Cardiac muscle cell (in vitro differentiated cells and primary cell): ENCODE data around the gene GRM4. TPM values are rescaled to one million over a fixed set of nuclear protein-coding genes. Genes with fewer than 3 reads are reported as not detected.

Source experiments
- DNase-seq, 2 donors: peaks; one replicate each; pipeline versions ENCODE4 v3.0.0 to v3.0.0-alpha.2; 2010 to 2017; ENCODE audit warnings: low read depth in 1 of 2, low spot score in 1 of 2
- H3K27ac ChIP-seq: fragments of 200-600 bp; sonication (generic); 2 replicates; pipeline ENCODE4 v1.5.1; 2016
- H3K27me3 ChIP-seq: fragments of 200-600 bp; sonication (generic); 2 replicates; pipeline ENCODE4 v1.6.0; 2016; ENCODE audit warnings: control low read depth
- H3K36me3 ChIP-seq: fragments of 200-600 bp; sonication (generic); 2 replicates; pipeline ENCODE4 v1.5.1; 2016; ENCODE audit warnings: control low read depth
- H3K4me1 ChIP-seq: fragments of 200-600 bp; sonication (generic); 2 replicates; pipeline ENCODE4 v1.8.1; 2017; ENCODE audit warnings: low read depth, mild to moderate bottlenecking, mixed run types
- H3K4me3 ChIP-seq: fragments of 200-600 bp; sonication (generic); 2 replicates; pipeline ENCODE4 v1.5.1; 2016; ENCODE audit warnings: mild to moderate bottlenecking
- H3K9me3 ChIP-seq: fragments of 200-600 bp; sonication (generic); 2 replicates; pipeline ENCODE4 v1.5.1; 2017; ENCODE audit warnings: low read depth, mild to moderate bottlenecking, control low read depth
- CTCF ChIP-seq: IDR thresholded peaks from 2 replicates; pipeline ENCODE4 v1.5.1; 2012; ENCODE audit warnings: low read depth, mild to moderate bottlenecking, low read length
- polyA plus RNA-seq: library from polyadenylated mRNA; unstranded; fragments of >200 nt; fragmentation: Nextera tagmentation; extraction: Ambion mirVana; gene quantifications from 2 replicates; pipeline ENCODE4 v1.2.1, GENCODE V29; 2016
- total RNA-seq: library from RNA; depleted of rRNA; stranded (reverse); fragments of >200 nt; gene quantifications from 2 replicates; pipeline ENCODE4 v1.2.3, GENCODE V29; 2016

Gene GRM4
- total and polyA plus RNA-seq, 2 experiments from 2014 or later = 0.31 to 0.42 TPM

GRCh38 chr6:34084591-34085290 is 61.1 kb downstream of the GRM4 start:
- Histone ChIP-seq H3K4me1 (peaks cover 4% of the 10 kb centered on the region), H3K27me3 (no peaks in the 10 kb centered on the region), H3K4me3 (no peak overlapping the region), H3K36me3 (no peaks in the 10 kb centered on the region), H3K9me3 (no peaks in the 10 kb centered on the region), H3K27ac (no peak overlapping the region)
- no peak for TF ChIP-seq CTCF
- DNase-seq = no peak

GRCh38 chr6:34082864-34083626 is 62.8 kb downstream of the GRM4 start:
- Histone ChIP-seq H3K27me3 (no peaks in the 10 kb centered on the region), H3K27ac (no peak overlapping the region), H3K9me3 (no peaks in the 10 kb centered on the region), H3K36me3 (no peaks in the 10 kb centered on the region), H3K4me3 (no peak overlapping the region), H3K4me1 (peaks cover 4% of the 10 kb centered on the region)
- DNase-seq = no peak
- no peak for TF ChIP-seq CTCF

- H3K9me3 ChIP-seq = no peaks in the 10 kb centered on the region
- no peak overlapping the region for H3K4me3 ChIP-seq
- no peak for DNase-seq
- H3K27ac ChIP-seq = no peak overlapping the region
- no peaks in the 10 kb centered on the region for H3K27me3 ChIP-seq
- H3K4me1 ChIP-seq = peaks cover 4% of the 10 kb centered on the region
- H3K36me3 ChIP-seq = no peaks in the 10 kb centered on the region
- no peak for TF ChIP-seq CTCF
Measured at GRCh38 chr6:34082348-34082747, 63.5 kb downstream of the GRM4 start.

- Histone ChIP-seq H3K36me3 (no peaks in the 10 kb centered on the region), H3K27ac (no peak overlapping the region), H3K4me1 (peaks cover 4% of the 10 kb centered on the region), H3K4me3 (no peak overlapping the region), H3K9me3 (no peaks in the 10 kb centered on the region), H3K27me3 (no peaks in the 10 kb centered on the region)
- TF ChIP-seq CTCF = no peak
- DNase-seq = no peak
Measured at GRCh38 chr6:34080357-34080756, 65.5 kb downstream of the GRM4 start.

- no peak overlapping the region for H3K27ac ChIP-seq
- H3K4me1 ChIP-seq = peaks cover 4% of the 10 kb centered on the region
- no peak for DNase-seq
- no peaks in the 10 kb centered on the region for H3K36me3 ChIP-seq
- no peaks in the 10 kb centered on the region for H3K9me3 ChIP-seq
- no peak overlapping the region for H3K4me3 ChIP-seq
- no peak for TF ChIP-seq CTCF
- H3K27me3 ChIP-seq = no peaks in the 10 kb centered on the region
Measured at GRCh38 chr6:34079899-34080298, 66.0 kb downstream of the GRM4 start.
